Sciatic nerve (tissue), 2 donors: ENCODE data around the gene CCDC70. TPM values are rescaled to one million over a fixed set of nuclear protein-coding genes. Genes with fewer than 3 reads are reported as not detected.
"Not testable (repeated sequence)": the region's sequence is repeated elsewhere in the genome, so short reads cannot be mapped to it uniquely, and the experiment has no call there.

Experiments
- ATAC-seq: fragments of 200-7000 bp; cut with Tn5 transposase; one replicate; pipeline ENCODE4 v1.9.1; 2020; ENCODE audit warnings: mild to moderate bottlenecking, moderate library complexity
- DNase-seq: peaks from one replicate; pipeline ENCODE4 v3.0.0-alpha.2; 2020; ENCODE audit warnings: low spot score
- intact Hi-C: fragments of 100-400 bp; cut with DNase I; formaldehyde crosslinking; loops from one replicate; pipeline ENCODE4 v1.14.2; 2022
- total RNA-seq: library from RNA; stranded (reverse); fragmentation: NEBNext Ultra II Directional; extraction: Animal tissue kit (Norgen Biotek cat#: 25700); gene quantifications from one replicate; pipeline ENCODE4 v1.2.1, GENCODE V29; 2021
- donor health status: DM: no; HTN: no; CAD: no.
- donor health status: DM: no; HTN: no; CAD: no.

Gene CCDC70
- total RNA-seq, 1 donor from 2014 or later: not detected

GRCh38 chr13:51894239-51894638 is 32.5 kb downstream of the CCDC70 start:
- intact Hi-C loops: no loop called here
- DNase-seq: no peak
- no peak for ATAC-seq

GRCh38 chr13:51895906-51896888 is 34.4 kb downstream of the CCDC70 start:
- peak; percentile 65 for DNase-seq
- peak; percentile 81 for ATAC-seq
- intact Hi-C loops: no loop called here

DNA sequence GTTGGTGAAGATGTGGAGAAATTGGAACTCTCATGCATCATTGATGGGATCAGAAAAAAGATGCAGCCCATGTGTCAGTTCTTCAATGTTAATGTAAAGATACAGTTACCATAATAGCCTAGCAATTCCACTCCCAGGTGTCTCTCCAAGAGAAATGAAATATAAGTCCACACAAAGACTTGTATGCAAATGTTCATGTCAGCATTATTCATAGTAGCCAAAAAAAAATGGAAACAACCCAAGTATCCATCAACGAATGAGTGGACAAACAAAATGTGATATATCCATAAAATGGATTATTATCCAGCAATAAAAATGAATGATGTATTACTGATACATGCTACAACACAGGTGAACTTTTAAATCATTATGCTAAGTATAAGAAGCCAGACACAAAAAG is 38.7 kb downstream of the CCDC70 start:
- DNase-seq: no peak
- ATAC-seq: no peak
- intact Hi-C loops: no loop called here

DNA sequence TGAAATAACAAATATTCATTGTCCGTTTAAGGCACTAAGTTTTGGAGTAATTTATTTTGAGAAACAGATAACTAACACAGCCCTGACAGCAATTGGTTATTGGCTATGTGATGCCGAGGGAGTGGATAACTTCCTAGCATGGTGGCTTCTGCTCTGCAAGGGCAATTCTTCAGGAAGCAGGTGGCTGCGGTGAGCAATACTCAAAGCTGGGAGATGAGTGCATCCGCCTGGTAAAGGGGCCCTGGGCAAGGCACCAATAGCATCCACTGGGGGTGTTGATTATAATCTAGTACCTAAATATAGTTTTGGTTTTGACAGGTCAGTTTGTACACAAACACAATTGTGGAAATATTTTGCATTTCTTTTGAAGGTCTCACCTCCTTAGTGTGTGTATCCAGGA is 41.0 kb downstream of the CCDC70 start:
- ATAC-seq (no peak), DNase-seq (no peak)
- intact Hi-C loops: no loop called here

GRCh38 chr13:51905787-51906186 is 44.0 kb downstream of the CCDC70 start:
- peak; percentile 20 for ATAC-seq

GRCh38 chr13:51906581-51906980 is 44.8 kb downstream of the CCDC70 start:
- DNase-seq (no peak), ATAC-seq (peak; percentile 20)
- intact Hi-C loops: no loop called here

More at GRCh38 chr13:51905787-51906186, 44.0 kb downstream of the CCDC70 start:
- intact Hi-C loops: no loop called here
- DNase-seq: no peak

- intact Hi-C loops: no loop called here
- ATAC-seq: peak; percentile 73
Observed at GRCh38 chr13:51907040-51907732, 45.4 kb downstream of the CCDC70 start.

DNA sequence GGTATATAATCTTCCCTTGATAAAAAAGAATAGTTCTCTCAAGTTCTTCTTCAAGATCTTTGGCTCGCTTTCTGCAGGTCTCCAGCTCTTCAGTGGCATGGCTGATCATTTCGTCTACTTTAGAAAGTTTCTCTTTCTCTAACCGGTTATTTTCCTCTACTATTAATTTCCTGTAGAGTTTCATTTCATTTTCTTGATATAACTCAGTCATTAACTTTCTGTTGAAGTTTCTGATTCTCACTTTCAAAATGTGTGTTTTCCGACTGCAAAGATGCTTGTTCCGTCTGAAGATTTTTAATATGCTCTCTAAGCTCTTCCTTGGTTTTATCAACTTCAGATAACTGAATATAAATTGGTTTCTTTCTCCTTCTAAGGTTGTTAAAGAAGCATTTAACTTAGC is 47.5 kb downstream of the CCDC70 start:
- intact Hi-C loops, DNase-seq, ATAC-seq: not testable (repeated sequence)

More at GRCh38 chr13:51907040-51907732, 45.4 kb downstream of the CCDC70 start:
- no peak for DNase-seq

DNA sequence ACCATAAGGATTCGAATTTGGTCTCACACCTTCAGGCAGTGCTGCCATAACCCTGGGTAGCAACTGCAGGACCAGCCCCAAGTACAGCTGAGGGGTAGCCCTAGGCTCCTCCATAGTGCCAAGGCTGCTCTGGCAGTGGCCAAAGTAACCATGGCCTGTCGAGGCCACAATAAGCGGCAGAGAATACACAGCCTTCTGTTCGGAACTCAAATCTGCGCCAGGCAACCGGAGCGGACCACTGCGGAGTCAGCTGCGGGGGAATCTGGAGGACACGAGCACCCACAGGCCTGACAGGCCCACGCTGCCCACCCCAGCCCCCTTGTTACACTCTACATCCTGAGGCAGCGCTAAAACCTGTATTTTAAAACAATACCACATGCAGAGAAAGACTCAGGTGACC is 48.7 kb downstream of the CCDC70 start:
- ATAC-seq (no peak), DNase-seq (no peak)
- intact Hi-C loops: no loop called here

- ATAC-seq (peak; percentile 51), DNase-seq (no peak)
- intact Hi-C loops: no loop called here
Observed at GRCh38 chr13:51912091-51912490, 50.3 kb downstream of the CCDC70 start.

GRCh38 chr13:51912511-51913225 is 50.9 kb downstream of the CCDC70 start:
- ATAC-seq: no peak
- no peak for DNase-seq
- intact Hi-C loops: no loop called here

DNA sequence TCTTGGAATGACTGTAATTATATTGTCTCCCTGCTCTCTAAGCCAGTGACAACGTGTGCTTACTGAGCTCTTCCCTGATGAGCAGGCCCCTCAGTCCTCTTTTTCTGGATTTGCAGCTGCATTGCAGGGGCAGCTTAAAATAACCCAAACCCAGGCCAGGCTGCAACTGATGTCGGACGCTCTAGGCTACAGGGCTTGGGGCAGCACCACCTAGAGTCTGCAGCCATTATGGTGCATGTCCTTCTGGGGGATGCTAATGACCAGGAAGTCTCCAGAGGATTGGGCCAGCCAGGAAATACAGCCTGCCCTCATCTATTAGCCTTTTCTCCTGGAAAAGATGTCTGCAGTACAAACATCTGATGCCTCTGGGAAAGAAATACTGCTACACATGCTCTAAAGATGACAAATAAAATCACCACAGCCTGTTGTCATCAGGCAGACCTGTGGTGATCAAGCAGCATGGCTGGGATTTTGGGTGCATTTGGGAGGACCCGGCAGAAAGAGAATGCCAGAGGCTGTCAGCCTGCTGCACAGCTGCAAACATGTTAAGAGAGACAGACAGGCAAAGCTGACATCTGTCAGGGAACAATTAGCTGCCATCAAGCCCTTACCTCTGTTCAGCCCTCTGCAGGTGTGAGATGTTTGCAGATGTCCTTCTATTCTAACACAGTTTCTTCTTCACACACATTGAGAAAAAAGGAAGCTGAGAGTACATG is 51.8 kb downstream of the CCDC70 start:
- intact Hi-C loops: no loop called here
- ATAC-seq: no peak
- no peak for DNase-seq

GRCh38 chr13:51914137-51914493 is 52.3 kb downstream of the CCDC70 start:
- no peak for DNase-seq
- ATAC-seq: no peak
- intact Hi-C loops: no loop called here

Other genes with a start within 250 kb of the CCDC70 start
- 18.8 TPM for gene DHRS12, start 57.8 kb upstream of the CCDC70 start, total RNA-seq
- gene TMEM272, start 16.8 kb upstream of the CCDC70 start, total RNA-seq: 0.71 TPM
- gene ATP7B, start 149.5 kb downstream of the CCDC70 start, total RNA-seq: 11.5 TPM
- 43.5 TPM for gene ALG11, start 150.4 kb downstream of the CCDC70 start, total RNA-seq
- gene UTP14C, start 162.7 kb downstream of the CCDC70 start, total RNA-seq: 15.7 TPM